ENCODE data around the gene OTX1.

GRCh38 chr2:63012541-63012940 lies 38.1 kb upstream of the OTX1 start:
- TF ChIP-seq POLR2A (IDR thresholded peaks at IDR 0.05) (no peak), POLR2AphosphoS5 (IDR thresholded peaks at IDR 0.05; ENCODE audit: insufficient read depth in 1 of 2, low read depth in 1 of 2) (no peak)
- TF ChIP-seq, protein P1, sequence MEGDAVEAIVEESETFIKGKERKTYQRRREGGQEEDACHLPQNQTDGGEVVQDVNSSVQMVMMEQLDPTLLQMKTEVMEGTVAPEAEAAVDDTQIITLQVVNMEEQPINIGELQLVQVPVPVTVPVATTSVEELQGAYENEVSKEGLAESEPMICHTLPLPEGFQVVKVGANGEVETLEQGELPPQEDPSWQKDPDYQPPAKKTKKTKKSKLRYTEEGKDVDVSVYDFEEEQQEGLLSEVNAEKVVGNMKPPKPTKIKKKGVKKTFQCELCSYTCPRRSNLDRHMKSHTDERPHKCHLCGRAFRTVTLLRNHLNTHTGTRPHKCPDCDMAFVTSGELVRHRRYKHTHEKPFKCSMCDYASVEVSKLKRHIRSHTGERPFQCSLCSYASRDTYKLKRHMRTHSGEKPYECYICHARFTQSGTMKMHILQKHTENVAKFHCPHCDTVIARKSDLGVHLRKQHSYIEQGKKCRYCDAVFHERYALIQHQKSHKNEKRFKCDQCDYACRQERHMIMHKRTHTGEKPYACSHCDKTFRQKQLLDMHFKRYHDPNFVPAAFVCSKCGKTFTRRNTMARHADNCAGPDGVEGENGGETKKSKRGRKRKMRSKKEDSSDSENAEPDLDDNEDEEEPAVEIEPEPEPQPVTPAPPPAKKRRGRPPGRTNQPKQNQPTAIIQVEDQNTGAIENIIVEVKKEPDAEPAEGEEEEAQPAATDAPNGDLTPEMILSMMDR (IDR thresholded peaks at IDR 0.05) = no peak
